COR-L47 (cell line): Measurements from ENCODE around the gene RRP7A.
A peak's percentile ranks its signal among the peaks of the same experiment; 100 is the strongest.
"Not testable (repeated sequence)": the region's sequence is repeated elsewhere in the genome, so short reads cannot be mapped to it uniquely, and the experiment has no call there.

ENCODE experiments used
- DNase-seq: peaks from one replicate; lab custom pipeline; 2025; lab: John Stamatoyannopoulos, UW

Gene RRP7A, protein sequence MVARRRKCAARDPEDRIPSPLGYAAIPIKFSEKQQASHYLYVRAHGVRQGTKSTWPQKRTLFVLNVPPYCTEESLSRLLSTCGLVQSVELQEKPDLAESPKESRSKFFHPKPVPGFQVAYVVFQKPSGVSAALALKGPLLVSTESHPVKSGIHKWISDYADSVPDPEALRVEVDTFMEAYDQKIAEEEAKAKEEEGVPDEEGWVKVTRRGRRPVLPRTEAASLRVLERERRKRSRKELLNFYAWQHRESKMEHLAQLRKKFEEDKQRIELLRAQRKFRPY

DNA sequence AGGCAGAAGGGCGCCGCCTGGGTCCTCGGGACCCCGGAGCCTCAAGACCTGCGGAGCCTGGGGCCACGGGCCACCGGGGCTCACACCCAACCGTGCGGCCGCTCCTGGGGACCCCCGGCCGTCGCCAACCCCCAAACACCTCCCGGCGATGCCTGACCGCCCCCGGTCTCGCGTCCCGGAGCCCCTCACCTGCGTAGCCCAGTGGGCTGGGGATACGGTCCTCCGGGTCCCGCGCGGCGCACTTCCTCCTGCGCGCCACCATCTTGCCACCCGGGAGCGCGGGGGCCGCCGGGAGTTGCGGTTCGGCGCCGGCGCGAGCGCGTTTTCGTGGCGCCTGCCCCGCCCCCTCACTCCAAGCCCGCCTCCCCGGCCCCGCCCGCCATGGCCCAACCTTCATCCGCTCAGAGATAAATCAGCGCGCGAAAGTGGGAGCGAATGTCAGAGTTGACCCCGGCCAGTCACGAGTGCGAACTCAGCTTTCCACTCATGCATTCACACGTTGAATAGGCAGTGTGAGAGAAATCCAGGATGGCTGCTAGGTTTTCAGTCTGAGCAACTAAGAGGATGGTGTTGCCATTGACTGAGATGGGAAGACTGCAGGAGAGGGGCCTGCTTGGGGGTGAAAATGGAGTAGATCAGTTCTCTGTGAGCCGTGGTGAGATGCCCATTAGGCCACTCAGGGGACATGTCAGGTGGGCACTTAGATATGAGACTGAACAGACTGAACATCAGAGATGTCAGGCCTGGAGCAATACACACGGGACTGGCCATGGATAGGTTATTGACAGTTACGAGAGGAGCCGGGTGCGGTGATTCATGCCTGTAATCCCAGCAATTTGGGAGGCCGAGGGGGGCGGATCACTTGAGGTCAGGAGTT is at the start of gene RRP7A:
Gene RRP7A, minus strand, starts transcription at position 272 of the 877 bp plus-strand sequence. Its CDS starts 10 bp downstream, at position 262.
- peak; percentile 67 for DNase-seq

DNA sequence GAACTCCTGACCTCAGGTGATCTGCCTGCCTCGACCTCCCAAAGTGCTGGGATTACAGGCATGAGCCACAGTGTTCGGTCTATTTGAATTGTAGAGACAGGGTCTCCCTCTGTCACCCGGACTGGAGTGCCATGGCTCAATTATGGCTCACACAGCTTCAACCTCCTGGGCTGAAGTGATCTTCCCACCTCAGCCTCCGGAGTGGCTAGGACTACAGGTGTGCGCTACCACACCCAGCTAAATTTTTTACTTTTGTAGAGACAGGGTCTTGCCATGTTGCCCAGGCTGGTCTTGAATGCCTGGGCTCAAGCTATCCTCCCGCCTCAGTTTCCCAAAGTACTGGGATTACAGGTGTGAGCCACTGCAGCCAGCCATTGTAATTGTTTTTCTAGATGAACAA is 48.4 kb upstream of the RRP7A start:
- not testable (repeated sequence) for DNase-seq

DNA sequence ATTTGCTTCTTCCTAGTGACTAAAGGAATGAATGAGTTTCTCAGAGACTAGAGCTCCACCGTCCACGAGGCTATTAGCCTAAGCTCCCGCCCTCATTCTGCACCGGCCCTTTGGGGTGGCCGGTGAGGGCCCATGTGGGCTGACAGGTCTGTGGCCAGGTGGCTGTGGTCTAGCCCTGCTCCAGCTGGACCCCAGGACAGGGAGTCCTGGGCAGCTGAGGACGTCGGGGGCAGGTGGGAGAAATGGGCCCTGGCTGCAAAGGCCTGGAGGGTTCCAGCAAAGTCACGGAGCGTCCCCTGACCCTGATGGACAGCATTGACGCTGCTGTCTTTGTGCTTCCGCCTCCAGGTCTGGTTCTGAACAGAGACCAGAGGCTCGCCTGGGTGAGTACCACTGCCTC is 46.4 kb upstream of the RRP7A start:
- no peak for DNase-seq

DNA sequence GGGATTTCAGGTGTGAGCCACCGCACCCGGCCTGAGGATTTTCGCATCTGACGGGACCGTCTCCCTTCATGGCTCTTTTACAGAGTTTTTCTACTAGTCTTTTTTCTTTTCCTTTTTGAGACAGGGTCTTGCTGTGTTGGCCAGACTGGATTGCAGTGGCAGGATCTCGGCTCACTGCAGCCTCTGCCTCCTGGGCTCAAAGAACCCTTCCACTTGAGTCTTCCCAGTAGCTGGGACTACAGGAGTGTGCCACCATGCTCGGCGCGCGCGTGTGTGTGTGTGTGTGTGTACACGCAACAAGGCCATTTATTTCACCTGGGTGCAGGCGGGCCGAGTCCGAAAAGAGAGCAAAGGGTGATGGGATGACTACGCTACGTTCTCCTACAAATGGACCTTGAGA is 45.1 kb upstream of the RRP7A start:
- DNase-seq, result no peak

DNA sequence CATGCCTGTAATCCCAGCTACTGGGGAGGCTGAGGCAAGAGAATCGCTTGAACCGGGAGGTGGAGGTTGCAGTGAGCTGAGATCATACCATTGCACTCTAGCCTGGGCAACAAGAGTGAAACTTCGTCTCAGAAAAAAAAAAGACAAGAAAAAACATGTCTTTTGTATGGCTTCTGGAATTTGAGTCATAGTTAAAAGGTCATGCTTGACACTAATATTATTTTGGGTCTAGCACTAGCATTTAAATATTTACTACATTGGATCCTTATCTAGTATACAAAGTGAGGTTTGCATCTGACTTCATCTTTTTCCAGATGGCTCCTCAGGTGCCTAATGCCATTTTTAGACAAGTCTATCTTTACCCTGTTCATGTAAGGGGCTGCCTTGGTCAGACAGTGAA is 44.3 kb upstream of the RRP7A start:
- DNase-seq, result not testable (repeated sequence)

DNA sequence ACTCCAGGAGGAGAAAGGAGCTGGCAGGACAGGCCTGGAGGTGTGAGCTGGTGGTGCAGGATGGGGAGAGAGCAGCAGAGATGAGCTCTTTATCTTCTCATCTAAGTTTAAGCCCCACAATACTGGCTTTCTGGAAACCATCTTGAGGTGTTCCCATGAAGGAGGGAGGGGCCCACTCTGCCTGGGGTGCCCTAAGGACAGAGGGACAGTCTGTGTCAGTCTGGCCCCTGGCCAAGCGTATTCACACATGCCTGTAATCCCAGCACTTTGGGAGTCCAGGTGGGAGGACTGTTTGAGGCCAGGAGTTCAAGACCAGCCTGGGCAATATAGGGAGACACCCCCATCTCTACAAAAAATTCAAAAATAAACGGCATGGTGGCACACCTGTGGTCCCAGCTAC is 43.1 kb upstream of the RRP7A start:
- DNase-seq, result no peak

DNA sequence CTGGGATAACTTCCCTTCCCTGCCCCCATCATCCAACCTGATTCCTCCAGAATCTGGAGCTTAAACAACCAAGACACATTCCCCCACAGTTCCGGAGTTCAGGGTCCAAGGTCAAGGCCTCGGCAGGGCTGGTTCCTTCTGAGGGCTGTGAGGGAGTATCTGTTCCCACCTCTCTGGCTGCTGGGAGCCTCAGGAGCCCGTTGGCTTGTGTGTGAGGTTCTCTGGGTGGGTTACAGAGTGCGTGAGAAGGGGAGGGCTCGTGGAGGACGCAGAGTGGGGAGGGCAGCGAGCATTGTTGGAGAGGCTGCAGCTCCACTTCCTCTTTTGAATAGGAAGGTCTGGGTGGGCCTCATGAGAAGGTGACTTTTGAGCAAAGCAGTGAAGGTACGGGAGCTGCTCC is 42.7 kb upstream of the RRP7A start:
- no peak for DNase-seq

DNA sequence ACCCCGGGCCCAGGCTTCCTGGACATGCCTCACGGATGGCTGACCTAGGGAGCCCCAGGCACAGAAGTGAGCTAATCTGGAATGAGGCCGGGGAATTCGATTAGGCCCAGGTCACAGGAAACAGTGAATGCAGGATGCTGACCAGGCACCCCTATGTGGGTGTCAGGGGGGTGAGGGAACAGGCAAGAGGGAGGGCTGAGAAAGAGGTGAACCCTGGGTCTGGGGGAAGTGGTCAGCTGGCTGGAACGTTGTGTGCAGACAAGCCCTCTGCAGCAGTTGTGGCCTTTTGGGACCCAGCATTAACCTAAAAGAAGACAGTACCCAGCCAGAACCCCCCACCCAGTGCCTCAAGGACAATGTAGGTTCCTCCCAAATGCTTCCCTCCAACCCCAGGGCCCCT is 42.3 kb upstream of the RRP7A start:
- no peak for DNase-seq

DNA sequence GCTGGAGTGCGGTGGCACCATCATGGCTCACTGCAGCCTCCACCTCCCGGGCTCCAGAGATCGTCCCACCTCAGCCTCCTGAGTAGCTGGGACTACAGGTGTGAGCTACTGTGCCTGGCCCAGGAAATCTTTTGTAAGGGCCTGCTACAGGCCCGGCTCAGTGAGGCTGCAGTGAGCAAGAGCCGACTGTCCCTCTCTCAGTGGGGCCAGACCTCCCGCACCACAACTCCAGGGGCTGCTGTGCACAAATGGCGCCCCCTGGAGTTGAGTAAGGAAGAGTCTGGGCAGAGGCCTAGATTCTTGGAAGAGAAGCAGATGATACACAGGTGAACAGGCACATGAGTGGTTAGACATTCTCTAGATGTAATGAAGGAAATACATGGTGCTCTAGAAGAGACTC is 41.2 kb upstream of the RRP7A start:
- no peak for DNase-seq

DNA sequence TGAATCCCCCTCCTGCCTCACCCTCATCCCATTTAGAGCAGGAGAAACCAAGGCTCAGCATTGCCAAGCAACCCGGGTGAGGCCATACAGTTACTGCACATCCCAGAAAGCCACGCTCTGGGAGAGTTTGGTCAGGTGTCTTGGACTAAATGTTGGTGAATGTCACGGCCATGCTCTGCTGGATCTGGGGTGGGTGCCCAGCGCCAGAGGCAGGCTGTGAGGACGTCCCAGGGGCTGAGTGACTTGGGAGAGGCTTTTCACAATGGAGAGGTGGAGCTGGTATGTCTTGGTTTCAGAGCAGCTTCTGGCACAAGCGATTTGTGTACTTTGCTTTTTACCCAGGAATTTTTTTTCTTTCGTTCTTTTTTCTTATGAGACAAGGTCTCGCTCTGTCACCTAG is 40.8 kb upstream of the RRP7A start:
- no peak for DNase-seq

DNA sequence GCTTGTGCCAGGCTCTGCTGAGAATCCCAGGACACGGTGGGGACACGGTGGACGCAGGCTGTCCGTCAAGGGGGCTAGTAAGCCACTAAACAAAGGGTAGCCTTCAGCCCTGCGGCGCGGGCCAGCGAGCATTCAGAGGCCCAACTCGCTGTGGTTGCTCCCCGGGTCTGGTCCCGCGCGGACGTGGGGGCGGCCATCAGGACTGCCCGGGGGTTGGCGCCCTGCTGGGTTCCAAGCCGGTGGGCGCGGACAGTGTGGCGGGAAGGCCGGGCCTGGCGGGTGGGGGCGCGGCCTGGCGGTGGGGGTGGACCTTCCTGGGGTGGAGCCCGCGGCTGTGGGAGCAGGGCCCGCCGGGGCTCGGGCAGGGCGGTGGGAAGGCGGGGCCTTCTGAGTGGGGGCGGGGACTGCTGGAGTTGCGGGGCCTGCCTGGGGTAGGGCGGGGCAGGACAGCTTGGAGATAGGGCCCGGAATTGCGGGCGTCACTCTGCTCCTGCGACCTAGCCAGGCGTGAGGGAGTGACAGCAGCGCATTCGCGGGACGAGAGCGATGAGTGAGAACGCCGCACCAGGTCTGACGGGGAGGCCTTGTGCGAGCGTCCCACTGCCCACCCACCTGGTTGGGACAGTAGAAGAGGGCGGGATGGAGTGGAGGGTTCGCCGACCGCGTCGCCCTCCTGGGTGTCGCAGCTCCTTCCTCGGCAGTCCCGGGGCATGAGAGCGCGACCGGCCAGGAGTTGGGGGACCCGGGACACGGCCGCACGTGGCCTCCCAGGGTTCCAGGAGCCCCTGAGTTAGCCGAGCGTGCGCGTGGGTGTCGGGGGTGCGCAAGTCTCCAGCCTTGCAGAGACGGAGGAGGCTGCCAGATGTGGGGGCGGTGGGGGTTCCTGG is 34.1 kb upstream of the RRP7A start, which contains the start of gene SERHL2:
Gene SERHL2, plus strand, starts transcription at position 482 of the 887 bp plus-strand sequence. Its CDS starts 65 bp downstream, at position 547.
- peak; percentile 49 for DNase-seq

DNA sequence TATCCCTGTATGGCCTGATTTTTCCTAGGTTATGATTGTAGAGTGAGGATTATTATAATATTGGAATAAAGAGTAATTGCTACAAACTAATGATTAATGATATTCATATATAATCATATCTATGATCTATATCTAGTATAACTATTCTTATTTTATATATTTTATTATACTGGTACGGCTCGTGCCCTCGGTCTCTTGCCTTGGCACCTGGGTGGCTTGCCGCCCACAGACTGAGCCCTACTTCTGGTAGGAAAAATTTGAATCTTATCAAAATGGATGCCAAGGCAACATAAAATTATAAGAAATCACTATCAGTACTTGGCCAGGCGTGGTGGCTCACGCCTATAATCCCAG is 32.7 kb upstream of the RRP7A start:
- not testable (repeated sequence) for DNase-seq

DNA sequence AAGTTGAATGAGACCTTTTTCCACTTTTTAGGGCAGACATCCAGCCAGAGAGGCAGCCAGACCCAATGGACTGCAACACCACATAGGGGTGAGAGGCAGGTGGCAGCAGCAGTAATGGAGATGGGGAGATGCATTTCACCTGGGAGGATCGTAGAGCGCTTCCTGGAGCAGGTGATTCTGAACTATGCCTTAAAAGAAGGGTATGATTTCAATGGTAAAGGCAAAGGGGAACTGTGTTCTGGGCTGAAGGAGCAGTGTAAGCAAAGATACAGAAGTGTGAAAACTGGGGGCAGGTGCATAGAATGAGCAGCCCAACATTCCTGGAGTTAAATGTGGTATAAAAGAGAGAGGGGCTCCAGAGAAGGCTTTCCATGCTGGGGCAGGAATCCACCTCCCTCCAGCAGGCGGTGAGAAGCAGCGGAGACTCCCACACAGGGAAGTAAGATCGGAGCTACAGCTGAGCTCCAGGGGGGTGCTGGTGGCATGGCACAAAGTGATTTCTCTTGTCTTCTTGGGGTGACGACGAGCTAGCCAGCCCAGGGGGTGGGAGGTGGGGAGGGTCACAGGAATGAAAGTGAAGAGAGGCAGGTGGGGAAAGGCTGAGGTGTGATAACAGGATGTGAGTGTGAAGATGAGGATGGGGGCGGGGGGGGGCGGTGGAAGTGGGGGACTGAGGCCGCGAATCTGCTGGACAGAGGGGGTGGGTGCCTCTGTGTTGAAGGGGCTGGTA is 29.9 kb upstream of the RRP7A start:
- DNase-seq, result no peak

DNA sequence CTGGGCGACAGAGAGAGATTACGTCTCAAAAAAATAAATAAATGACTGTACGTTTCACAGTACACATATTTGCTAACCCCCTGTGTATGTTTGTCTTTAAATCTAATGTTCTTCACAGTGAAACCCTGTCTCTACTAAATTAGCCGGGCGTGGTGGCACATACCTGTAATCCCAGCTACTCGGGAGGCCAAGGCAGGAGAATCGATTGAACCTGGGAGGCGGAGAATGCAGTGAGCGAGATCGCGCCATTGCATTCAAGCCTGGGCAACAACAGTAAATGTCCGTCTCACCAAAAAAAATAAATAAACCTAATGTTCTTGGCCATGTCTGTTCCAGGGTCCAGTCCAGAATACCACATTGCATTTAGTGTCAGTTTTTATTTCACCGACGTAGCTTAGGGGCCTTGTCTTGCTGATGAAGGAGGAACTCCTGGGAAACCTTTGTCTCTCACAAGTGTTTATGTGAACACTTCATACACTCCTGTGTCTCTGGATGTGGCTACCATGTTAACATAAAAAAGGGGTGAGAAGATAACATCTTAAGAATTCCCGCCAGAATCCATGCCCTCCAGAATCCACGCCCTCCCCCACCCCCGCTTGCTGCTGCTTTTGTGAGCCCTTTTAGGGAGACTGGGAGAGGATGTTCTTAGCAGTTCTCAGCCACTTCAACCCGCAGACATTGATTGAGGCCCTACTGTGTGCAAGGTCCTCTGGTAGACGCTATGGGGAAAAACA is 29.2 kb upstream of the RRP7A start:
- DNase-seq, result no peak

DNA sequence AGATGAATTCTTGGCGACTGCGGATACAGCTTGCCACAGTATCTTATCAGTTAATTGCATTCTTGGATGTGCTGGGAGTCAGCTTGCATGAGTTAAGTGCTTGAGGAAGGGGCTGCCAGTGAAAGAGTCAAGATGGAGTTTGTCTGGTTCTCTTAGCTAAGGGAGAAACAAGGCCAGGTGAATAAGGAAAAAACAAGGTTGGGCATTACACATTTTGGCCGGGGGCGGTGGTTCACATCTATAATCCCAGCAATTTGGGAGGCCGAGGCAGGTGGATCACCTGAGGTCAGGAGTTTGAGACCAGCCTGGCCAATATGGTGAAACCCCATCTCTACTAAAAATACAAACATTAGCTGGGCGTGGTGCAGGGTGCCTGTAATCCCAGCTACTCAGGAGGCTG is 28.5 kb upstream of the RRP7A start:
- DNase-seq, result not testable (repeated sequence)

DNA sequence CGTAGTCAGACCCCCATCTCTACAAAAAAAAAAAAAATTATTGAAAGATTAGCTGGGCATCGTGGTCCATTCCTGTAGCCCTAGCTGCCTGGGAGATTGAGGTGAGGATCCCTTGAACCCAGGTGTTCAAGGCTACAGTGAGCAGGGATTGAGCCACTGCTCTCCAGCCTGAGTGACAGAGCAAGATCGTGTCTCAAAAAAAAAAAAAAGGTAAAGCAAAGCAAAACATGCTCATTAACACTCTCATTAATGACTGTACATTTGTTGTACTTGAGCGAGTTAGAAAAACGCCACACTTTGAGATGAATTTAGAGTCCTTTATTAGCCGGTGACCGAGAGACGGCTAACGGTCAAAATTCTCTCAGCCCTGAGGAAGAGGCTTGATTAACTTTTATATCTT is 28.0 kb upstream of the RRP7A start:
- DNase-seq, result no peak

DNA sequence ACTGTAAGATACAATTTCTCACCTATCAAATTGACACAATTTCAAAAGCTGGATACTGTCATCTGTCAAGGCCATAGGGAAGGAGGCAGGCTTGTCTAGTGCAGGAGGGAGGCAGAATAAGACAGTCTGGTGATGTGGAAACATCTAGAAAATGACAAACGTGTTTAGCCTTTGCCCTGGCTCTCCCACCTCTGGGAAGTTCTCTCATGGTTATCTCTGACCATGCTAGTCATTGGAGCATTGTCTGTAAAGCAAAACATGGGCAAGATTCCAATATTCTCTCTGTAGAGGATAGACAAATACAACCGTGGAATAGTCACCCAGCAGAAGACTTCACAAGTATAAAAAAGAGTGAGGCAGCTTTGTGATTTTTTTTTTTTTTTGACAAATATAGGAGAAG is 25.1 kb upstream of the RRP7A start:
- DNase-seq, result peak; percentile 20

DNA sequence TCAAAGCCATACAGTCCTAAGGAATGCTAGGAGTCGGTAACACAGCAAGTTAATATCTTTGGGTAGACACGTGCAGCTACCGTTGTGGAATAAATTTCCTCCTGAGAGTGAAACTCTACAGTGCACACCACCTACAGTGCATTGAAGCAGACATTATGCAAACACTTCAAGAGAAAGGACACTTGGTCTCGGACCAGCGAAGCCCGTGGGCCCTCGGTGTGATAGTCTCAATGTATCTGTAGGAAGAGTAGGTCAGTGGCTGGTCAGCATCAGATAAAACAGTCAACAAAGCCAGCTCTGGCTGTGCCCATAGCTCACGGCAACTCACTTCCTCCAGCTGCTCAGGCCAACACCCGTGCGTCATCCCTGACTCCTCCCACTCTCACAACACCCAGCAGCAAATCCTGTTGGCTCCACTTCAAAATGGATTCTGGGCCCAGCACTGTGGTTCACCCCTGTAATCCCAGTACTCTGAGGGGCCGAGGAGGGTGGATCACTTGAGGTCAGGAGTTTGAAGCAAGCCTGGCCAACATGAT is 19.7 kb upstream of the RRP7A start:
- DNase-seq, result not testable (repeated sequence)

DNA sequence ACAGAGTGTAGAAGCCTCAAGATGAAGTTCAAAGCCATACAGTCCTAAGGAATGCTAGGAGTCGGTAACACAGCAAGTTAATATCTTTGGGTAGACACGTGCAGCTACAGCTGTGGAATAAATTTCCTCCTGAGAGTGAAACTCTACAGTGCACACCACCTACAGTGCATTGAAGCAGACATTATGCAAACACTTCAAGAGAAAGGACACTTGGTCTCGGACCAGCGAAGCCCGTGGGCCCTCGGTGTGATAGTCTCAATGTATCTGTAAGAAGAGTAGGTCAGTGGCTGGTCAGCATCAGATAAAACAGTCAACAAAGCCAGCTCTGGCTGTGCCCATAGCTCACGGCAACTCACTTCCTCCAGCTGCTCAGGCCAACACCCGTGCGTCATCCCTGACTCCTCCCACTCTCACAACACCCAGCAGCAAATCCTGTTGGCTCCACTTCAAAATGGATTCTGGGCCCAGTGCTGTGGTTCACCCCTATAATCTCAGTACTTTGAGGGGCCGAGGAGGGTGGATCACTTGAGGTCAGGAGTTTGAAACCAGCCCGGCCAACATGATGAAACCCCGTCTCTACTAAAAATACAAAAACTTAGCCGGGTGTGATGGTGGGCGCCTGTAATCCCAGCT is 17.7 kb upstream of the RRP7A start:
- DNase-seq, result not testable (repeated sequence)

DNA sequence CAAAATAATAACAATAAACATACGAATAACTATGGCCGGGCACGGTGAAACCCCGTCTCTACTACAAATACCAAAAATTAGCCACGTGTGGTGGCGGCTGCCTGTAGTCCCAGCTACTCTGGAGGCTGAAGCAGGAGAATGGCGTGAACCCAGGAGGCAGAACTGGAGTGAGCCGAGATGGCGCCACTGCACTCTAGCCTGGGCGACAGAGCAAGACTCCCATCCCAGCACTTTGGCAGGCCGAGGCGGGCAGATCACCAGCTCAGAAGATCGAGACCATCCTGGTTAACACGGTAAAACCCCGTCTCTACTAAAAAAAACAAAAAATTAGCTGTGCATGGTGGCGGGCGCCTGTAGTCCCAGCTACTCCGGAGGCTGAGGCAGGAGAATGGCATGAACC is 17.0 kb upstream of the RRP7A start:
- DNase-seq, result not testable (repeated sequence)
